ENCODE data around the gene PPP2R5C.

Gene PPP2R5C

DNA sequence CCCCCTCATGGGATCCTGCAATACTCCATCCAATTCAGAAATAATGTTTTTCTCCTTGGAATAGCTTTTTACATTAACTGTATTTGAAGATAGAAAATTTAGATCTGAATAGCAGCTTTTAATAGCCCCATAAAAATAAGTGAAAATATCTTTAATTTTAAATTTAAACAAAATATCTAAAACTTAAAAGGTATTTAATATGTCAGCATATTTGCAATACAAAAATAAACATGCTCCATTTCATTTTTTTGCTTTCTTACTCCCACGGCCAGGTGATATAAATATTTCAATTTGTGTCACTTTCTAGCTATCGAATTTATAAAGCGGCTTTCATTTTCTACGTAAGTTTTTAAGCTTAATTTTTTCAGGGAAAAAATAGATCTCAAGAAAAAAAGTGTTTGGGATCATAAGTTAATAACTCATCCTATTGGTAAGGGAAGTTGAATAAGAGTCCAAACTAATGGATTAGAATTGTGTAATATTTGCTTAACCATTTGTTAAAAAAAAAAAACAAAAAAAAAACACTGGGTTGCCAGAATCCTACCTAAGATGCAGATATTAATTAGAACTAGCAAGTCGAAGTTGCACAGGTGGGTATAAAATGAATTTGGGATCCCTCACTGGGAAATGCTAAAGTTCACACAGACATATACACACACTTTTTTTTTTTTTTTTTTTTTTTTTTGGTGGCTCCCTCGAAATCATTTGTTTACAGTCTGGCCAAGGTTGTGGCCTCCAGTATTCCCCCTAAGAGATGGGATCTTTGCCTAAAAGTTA, 47.6 kb downstream of the PPP2R5C start:
- peak overlapping the region; percentile 99 for H3K4me2 ChIP-seq
- H3K4me3 ChIP-seq: peak overlapping the region; percentile 74
- no peak for TF ChIP-seq Cebpa-rat (IDR thresholded peaks at IDR 0.05)
- no peaks in the 10 kb centered on the region for H3K9me3 ChIP-seq
- H4K20me1 ChIP-seq: peaks cover 25% of the 10 kb centered on the region
- peak overlapping the region; percentile 96 for H3K27ac ChIP-seq
- H3K27me3 ChIP-seq: no peaks in the 10 kb centered on the region
- H3K4me1 ChIP-seq: peaks cover 62% of the 10 kb centered on the region
- peak overlapping the region; percentile 93 for H3K9ac ChIP-seq
- peaks cover 40% of the 10 kb centered on the region for H3K36me3 ChIP-seq

DNA sequence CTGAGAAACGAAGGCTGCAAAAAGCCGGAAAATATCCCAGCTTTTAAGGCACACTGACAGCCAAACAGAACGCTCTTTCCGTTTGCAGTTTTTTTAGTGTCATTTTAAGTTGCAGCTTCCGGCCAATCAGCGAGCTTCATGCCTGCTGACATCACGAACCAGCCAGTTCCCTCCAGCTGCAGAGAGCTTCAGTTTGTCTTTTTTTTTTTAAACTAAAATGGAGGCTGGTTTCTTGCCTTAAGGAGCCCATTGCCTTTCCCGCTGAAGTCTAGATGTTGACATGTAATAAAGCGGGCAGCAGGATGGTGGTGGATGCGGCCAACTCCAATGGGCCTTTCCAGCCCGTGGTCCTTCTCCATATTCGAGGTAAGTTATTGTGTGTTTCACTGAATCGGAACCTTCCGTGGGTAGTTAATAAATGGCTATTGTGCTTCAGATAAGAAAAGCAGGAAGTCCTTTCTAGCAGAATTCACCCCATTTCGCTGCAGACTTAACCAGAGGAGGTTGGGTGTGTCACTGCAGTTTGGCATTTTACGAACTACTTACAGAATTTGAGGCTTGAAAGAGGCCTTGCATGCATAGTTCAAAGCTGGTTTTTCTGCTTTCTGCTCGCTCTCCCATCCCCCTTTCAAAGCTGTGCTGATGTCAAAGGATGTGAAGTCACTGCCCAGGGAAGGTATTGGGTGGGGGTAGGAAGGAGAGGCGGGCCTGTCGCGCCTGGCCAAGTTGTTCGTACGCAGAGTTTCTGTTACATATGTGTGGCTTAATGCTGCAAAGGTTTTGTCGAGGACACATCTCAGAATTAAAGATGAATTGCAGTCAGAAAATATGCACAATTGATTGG, 48.4 kb downstream of the PPP2R5C start:
- H3K9me3 ChIP-seq: no peaks in the 10 kb centered on the region
- H3K4me3 ChIP-seq: peak overlapping the region; percentile 74
- H3K4me1 ChIP-seq: peaks cover 70% of the 10 kb centered on the region

DNA sequence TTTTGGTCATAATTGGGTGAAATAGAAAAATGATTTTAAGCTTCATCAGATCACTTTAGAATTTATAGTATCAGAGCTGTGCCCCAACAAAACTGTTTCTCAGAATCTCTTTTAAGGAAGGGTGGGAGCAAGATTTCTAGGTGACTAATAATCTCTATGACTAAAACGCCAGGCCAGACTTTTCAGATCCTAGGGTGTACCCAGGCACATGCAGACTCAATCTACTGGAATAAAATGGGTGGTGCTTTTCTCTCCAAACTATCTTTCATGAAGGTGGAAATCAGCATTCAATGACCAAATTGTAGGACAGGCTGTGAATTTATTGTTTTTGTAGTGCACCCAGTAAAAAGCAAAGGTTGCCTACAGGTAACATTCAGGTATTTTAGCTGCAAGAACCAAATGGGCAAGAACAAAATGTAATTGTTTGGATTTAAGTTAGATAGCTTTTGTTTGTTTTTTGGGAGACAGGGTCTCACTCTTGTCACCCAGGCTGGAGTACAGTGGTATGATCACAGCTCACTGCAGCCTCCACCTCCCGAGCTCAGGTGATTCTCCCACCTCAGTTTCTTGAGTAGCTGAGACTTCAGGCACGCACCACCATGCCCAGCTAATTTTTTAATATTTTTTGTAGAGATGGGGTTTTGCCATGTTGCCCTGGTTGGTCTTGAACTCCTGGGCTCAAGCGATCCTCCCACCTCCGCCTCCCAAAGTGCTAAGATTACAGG, 49.5 kb downstream of the PPP2R5C start:
- Histone ChIP-seq H3K36me3 (peaks cover 42% of the 10 kb centered on the region), H3K27me3 (no peaks in the 10 kb centered on the region), H3K4me3 (peak overlapping the region; percentile 74), H3K27ac (peak overlapping the region; percentile 96), H3K9ac (peak overlapping the region; percentile 93), H3K4me2 (peak overlapping the region; percentile 99), H4K20me1 (peaks cover 45% of the 10 kb centered on the region), H3K9me3 (no peaks in the 10 kb centered on the region), H3K4me1 (peaks cover 82% of the 10 kb centered on the region)
- no peak for TF ChIP-seq Cebpa-rat (IDR thresholded peaks at IDR 0.05)

More for the DNA sequence above, 48.4 kb downstream of the PPP2R5C start:
- Histone ChIP-seq H3K27me3 (no peaks in the 10 kb centered on the region), H3K9ac (peak overlapping the region; percentile 93), H3K27ac (peak overlapping the region; percentile 96), H3K4me2 (peak overlapping the region; percentile 99), H4K20me1 (peaks cover 33% of the 10 kb centered on the region), H3K36me3 (peaks cover 40% of the 10 kb centered on the region)
- TF ChIP-seq Cebpa-rat (IDR thresholded peaks at IDR 0.05): no peak

DNA sequence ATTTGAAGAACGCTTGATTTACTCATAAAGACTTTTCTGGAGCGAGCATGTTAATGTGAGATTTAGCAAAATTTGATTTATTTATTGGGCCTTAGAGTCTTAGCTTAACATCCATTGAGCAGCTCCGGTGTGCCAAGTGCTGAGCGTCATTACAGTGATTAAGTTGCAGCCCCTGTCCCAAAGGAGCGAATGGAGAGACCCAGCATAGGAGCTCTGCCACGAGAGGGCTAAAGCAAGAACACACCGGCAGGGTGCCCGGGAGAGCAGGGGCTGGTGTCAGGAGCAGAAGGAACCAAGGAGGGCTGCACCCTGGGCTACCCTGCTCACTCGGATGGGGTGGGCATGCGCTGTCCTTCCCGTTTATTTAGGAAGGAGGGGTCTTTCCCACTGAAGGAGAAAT, 50.6 kb downstream of the PPP2R5C start:
- Histone ChIP-seq H3K4me3 (peak overlapping the region; percentile 74), H3K27ac (peak overlapping the region; percentile 96), H3K9ac (peak overlapping the region; percentile 93), H3K27me3 (no peaks in the 10 kb centered on the region), H3K4me2 (peak overlapping the region; percentile 99), H4K20me1 (peaks cover 49% of the 10 kb centered on the region), H3K36me3 (peaks cover 48% of the 10 kb centered on the region), H3K4me1 (peaks cover 82% of the 10 kb centered on the region), H3K9me3 (no peaks in the 10 kb centered on the region)
- TF ChIP-seq Cebpa-rat (IDR thresholded peaks at IDR 0.05): no peak

DNA sequence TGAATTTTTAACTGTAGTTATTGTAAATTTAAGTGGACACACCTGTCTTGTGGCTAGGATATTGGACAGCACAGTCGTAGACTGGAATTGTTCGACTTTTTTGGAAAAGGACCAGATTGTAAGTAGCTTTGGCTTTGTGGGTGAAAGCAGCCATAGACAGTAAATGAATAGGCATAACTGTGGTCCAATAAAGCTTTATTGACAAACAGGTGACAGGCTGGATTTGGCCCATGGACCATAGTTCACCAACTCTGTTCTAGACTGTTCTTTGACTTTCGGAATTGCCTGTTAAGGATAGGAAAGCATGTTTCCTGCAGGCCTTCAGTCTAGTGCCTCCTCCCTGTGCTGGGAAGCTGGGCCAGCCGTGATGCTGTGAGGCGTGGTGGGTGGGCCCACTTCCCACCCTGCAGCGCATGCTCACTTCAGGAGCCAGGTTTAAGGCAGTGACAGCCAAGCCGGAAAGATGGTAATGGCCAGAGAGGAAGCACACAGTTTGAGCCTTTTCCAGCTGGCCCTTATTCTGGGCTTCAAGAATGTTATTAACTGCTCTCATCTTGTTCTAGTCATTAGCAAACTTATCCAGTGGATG, 51.8 kb downstream of the PPP2R5C start:
- peak overlapping the region; percentile 93; the same call in 1 of the 2 replicates for H3K9ac ChIP-seq
- H3K4me1 ChIP-seq: peaks cover 81% of the 10 kb centered on the region
- H3K27ac ChIP-seq: peak overlapping the region; percentile 96
- peaks cover 56% of the 10 kb centered on the region for H4K20me1 ChIP-seq
- H3K4me2 ChIP-seq: peak overlapping the region; percentile 99
- H3K4me3 ChIP-seq: peak overlapping the region; percentile 74
- no peaks in the 10 kb centered on the region for H3K27me3 ChIP-seq
- H3K9me3 ChIP-seq: no peaks in the 10 kb centered on the region
- TF ChIP-seq Cebpa-rat (IDR thresholded peaks at IDR 0.05): no peak
- peaks cover 59% of the 10 kb centered on the region for H3K36me3 ChIP-seq

DNA sequence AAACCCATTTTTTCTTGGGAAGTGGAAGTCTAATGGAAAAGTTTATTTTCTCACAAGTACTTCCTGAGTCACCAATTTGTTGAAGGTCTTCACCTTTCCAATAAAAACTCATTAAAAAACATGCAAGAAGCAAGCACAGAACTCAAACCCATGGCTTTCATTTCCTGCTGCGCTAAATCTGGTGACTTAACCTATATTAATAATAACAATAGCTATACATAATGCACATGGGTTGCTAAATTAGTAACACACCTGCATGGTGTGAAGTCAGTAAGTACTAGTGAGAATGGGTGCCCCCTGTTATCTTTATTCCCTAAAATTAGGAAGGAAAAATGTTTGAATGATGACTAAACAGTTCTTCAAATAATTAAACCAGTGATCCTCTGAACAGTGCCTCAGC, 52.3 kb downstream of the PPP2R5C start:
- TF ChIP-seq Cebpa-rat (IDR thresholded peaks at IDR 0.05): no peak
- H3K9me3 ChIP-seq: no peaks in the 10 kb centered on the region
- peak overlapping the region; percentile 93; the same call in 1 of the 2 replicates for H3K9ac ChIP-seq
- peak overlapping the region; percentile 99 for H3K4me2 ChIP-seq
- H3K27ac ChIP-seq: peak overlapping the region; percentile 96
- peak overlapping the region; percentile 37; the same call in 1 of the 2 replicates for H3K4me3 ChIP-seq
- peaks cover 64% of the 10 kb centered on the region for H3K36me3 ChIP-seq
- H3K4me1 ChIP-seq: peaks cover 81% of the 10 kb centered on the region
- no peaks in the 10 kb centered on the region for H3K27me3 ChIP-seq
- H4K20me1 ChIP-seq: peaks cover 62% of the 10 kb centered on the region

DNA sequence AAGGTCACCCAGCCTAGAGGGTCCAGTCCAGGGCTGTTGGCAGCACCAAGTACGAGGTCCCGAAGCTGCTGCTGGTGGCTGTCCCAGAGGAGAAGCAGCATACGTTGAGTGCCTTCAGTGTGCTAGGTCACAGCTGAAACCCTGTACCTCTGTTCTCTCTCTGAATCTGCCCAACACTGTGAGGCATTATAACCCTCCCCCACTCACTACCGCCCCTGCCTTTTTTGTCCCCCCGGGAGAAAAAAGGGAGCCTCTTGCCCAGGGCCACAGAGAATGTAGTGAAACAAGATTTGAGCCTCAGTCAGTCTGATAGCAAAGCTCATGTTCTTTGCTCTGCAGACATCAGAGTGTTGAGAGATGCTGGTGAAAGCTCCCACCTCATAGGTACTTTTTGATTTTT, 53.4 kb downstream of the PPP2R5C start:
- H3K9ac ChIP-seq: peak overlapping the region; percentile 64
- peak overlapping the region; percentile 96 for H3K27ac ChIP-seq
- H4K20me1 ChIP-seq: peaks cover 73% of the 10 kb centered on the region
- no peaks in the 10 kb centered on the region for H3K27me3 ChIP-seq
- peak overlapping the region; percentile 33 for H3K4me3 ChIP-seq
- no peaks in the 10 kb centered on the region for H3K9me3 ChIP-seq
- TF ChIP-seq Cebpa-rat (IDR thresholded peaks at IDR 0.05): no peak
- H3K36me3 ChIP-seq: peaks cover 75% of the 10 kb centered on the region
- peak overlapping the region; percentile 99 for H3K4me2 ChIP-seq
- peaks cover 87% of the 10 kb centered on the region for H3K4me1 ChIP-seq

DNA sequence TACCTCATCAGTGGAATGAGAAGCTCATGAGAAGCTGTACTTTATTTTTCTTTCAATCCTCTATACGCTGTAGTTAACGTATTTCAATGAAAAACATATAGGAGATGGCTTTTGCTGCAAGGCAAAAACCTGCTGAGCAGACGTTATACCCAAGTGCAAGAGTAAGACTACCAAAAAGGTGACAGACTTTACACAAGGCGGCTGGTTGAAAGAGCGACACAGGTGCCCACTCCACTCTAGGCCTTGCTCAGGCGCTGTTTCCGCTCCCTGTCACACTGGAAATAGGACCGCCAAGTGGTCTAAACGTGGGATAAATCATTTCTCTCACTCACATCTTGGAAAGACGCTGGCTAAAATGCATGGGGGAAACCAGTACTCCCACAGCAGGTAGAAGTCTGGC, 54.5 kb downstream of the PPP2R5C start:
- Histone ChIP-seq H3K9me3 (no peaks in the 10 kb centered on the region), H3K36me3 (peaks cover 83% of the 10 kb centered on the region), H4K20me1 (peaks cover 83% of the 10 kb centered on the region), H3K4me2 (peak overlapping the region; percentile 99; the same call in 1 of the 2 replicates), H3K27ac (peak overlapping the region; percentile 96), H3K9ac (0 out of 2 replicates have a peak overlapping the region, but pooled peaks have one; percentile 23), H3K4me3 (no peak overlapping the region), H3K4me1 (peaks cover 96% of the 10 kb centered on the region), H3K27me3 (no peaks in the 10 kb centered on the region)
- TF ChIP-seq Cebpa-rat (IDR thresholded peaks at IDR 0.05): no peak

DNA sequence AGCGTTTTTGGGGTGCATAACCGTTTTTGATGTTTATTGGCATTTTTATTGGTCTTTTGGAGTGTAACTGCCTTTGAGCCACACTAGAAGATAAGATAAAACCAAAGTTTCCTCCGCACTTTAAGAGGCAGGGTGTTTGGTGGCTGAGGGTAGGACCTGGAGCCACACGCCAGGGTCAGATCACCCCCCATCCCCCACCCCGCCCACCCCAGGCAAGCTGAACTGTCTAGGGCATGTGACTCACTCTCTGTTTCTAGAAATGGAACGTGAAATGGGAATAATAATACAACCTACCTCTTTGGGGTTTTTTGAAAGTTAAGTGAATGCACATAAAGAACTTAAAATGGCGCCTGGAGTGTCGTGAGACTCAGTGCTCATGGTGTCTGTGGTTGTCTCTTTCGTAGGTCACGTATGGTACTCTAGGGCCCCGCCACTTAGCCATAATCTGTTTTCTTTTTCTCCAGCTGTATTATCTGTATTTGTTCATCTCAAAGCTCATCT, 56.0 kb downstream of the PPP2R5C start:
- no peaks in the 10 kb centered on the region for H3K27me3 ChIP-seq
- peaks cover 77% of the 10 kb centered on the region for H3K36me3 ChIP-seq
- H3K4me2 ChIP-seq: peak overlapping the region; percentile 43; the same call in 1 of the 2 replicates
- no peak overlapping the region for H3K27ac ChIP-seq
- H3K4me3 ChIP-seq: no peak overlapping the region
- H3K9ac ChIP-seq: no peak overlapping the region
- no peaks in the 10 kb centered on the region for H3K9me3 ChIP-seq
- peaks cover 73% of the 10 kb centered on the region for H4K20me1 ChIP-seq
- peaks cover 95% of the 10 kb centered on the region for H3K4me1 ChIP-seq
- no peak for TF ChIP-seq Cebpa-rat (IDR thresholded peaks at IDR 0.05)

Measured in BLaER1 (cell line).